Measurements from ENCODE around the gene RELL2.
A peak's percentile ranks its signal among the peaks of the same experiment; 100 is the strongest.
"Not testable (repeated sequence)": the region's sequence is repeated elsewhere in the genome, so short reads cannot be mapped to it uniquely, and the experiment has no call there.

RELL2 gene, protein sequence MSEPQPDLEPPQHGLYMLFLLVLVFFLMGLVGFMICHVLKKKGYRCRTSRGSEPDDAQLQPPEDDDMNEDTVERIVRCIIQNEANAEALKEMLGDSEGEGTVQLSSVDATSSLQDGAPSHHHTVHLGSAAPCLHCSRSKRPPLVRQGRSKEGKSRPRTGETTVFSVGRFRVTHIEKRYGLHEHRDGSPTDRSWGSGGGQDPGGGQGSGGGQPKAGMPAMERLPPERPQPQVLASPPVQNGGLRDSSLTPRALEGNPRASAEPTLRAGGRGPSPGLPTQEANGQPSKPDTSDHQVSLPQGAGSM

DNA sequence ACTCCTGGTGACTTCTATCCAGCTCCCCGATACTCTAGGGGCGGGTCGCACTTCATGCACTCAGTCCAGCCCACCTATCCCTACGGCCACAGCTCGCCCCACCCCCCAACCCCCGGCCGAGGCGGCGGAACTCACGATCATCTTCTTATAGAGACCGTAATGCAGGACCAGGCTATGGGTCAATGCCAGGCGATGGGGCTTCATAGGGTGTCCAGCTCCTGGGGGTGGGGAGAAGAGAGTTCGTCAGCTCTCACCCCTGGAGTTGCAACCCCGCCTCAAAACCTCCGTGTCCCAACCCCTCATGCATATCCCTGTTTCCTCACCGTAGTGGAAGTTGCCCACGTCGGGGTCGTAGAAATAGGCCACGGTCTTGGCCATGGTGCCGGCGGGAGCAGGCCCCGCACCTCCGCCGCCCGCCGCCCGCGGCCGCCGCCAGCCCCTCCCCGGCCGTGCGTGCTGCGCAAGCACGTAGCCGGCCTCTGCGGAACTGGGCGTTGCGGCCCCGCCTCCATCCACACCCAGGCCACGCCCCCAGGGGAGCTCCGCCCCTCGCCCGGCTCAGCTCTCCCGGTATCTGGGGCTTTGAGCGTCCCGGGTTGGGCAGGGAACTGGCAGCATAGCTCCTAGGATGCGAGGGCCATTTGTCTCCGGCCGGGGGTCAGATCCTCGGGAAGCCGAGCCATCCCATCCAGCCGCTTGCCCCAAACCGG lies at the start of gene RELL2, which contains the start of gene HDAC3:
TSS of gene RELL2 (plus strand) at position 585 of the 710 bp plus-strand sequence. CDS start 1,229 bp downstream, outside the sequence.
TSS of gene HDAC3 (minus strand) at position 437 of the 710 bp plus-strand sequence. CDS start at position 378, 59 bp downstream.
- peak; percentile 95 for DNase-seq

DNA sequence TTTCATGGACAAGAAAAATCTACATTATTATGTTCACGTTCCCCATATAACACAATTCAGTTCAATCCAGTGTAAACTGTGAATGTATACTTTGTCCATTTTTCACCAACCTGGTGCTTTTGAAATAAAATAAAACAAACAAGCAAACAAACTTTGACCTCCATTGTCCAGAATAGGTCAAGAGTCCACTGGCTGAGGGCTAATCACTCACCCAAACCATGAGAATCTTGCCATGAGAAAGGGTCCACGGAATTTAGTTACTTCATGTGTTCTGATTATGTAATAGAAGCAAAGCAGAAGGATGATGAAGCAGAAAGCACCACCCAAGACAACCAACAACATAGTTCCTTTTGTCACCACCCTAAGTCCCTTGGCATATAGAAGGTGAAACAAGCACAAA lies 46.7 kb upstream of the RELL2 start:
- no peak for DNase-seq

DNA sequence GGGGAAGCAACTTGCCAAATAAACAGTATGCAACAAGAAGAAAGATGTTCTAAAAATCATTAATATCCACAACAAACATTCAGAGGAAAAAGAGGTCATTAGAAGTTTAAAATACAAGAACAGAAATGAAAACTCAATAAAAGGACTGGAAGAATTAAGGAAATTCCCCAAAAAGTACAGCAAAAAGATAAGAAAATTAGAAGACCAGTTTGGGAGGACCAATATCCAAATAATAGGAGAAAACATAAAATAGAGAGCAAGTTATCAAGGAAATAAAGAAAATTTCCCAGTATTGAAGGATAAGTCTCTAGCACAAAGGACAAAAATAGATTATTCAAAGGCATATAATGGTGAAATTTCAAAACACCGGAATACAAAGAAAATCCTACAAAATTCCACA lies 39.9 kb upstream of the RELL2 start:
- DNase-seq, result no peak

DNA sequence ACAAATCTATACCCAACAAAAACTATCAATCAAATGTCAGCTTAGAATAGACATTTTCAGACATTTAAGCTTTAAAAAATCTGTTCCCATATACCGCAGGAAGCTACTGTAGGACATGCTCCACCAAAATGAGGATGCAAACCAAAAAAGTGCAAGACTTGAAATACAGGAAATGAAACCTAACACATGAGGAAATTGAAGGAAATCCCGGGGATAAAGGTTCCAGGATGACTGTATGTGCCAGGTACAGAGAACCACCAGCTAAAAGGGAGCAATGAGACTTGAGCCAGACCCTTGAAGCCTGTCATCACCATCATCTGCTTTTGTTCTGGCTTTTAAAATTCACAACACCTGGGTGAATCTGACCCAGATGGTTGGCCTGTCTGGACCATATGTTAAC lies 39.4 kb upstream of the RELL2 start:
- no peak for DNase-seq

DNA sequence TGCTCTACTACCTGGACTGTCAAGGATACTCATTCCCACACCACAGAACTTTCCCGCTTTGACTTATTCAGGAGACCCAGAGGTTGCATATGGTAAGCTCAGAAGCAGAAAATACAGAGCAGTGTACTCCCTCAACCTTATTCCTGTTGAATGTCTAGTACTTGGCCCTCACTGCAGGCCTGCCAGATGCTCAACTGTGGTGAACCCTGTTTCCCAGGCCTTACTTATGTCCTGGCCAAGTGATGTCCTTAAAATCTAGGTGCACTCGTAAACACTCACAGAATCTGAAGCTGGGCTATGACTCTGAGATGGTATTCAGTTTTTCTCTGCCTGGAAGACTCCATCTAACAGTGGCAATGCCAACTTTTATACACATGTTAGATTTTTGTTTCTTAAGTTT lies 39.0 kb upstream of the RELL2 start:
- DNase-seq, result no peak

DNA sequence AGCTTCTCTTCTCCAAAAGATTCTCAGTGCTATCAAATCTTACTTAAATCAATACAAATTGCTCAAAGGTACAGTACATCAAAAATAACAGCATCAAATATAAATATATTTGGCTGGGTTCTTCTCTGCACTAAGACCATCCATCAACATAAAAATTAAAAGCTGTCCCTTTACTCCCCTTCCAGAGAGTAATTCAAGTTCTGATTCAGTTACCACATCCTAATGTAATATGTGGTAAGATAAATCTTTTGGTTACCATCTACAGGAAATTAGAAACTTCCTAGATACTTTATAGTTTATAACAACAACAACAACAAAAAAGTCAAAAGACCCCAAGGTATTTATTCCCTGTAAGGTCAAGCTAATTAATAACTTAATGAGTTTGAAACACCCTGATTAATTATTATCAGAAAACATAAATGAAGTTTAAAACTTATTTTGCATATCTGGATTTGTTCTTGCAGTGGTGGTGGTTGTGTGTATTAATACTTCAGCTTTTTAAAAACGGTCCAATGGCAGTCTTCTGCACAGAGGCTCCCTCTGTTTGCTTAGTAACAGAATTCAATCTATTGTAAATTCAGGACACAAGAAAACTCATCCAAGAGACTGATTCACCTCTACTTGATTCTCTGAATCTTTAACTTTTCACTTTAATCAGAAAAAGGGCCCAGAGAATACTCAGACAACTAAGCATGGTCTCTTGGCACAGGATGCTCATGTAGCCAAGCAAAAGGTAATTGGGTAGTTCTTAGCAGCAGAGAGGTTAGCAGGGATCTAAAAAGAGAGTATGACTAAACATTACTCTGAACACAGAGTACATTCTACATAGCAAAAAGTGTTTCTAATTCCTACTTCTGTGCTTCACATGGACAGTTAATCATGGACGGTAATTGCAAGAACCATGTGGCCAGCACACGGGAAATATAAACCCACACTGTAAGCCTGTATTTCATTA lies 38.1 kb upstream of the RELL2 start:
- no peak for DNase-seq

DNA sequence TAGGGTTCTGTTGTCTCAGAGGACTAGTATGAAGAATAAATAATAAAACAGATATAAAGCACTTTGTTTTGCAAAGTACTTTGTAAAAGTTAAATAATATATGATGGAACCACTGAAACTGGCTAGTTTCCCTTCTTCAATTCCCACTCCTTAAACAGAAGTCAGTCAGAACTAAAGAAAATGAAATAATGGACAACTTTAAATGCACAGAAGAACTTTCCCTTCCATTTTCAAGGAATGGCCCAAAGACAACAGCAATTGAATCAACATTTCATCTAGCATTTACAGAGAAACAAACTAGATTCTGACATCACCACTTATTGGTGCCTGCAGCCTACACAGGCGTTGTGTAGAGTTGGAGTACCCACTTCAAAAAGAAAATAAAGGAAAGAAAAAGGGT lies 34.2 kb upstream of the RELL2 start:
- no peak for DNase-seq

DNA sequence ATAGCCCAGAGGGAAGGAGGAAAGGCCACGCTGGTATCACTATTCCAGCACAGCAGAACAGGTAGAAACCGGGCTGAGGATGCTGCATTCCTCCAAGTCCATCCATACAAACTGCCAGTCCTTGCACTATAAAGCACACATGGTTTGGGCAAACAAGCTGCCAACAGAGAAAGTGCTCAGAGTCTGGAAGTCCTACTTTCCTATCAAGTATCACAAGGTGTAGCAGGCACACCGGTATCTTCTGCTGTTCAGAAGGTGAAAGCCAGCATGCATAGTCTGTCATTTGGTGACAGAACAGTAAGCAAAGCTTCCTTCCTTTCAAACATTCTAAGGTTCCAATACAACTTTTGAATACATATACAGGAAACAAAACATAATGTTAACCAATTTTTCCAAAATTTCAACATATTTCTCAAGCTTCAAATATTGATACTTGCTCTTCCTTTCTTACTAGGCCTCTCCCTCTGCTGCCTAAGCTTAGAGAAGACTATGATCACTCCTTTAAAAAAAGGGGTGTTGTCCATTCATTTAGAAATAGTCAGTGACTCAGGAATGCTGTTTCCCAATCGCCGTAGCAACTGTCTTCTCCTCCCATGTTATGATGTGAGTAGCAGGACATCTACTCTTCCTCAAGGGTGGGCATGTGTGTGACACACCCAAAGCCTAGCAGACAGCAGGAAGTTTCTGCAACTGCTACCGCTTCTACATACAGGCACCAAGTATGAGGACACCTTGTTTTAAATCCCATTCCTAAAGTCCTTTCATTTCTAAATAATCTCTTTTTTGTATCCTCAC lies 32.7 kb upstream of the RELL2 start:
- DNase-seq, result no peak

DNA sequence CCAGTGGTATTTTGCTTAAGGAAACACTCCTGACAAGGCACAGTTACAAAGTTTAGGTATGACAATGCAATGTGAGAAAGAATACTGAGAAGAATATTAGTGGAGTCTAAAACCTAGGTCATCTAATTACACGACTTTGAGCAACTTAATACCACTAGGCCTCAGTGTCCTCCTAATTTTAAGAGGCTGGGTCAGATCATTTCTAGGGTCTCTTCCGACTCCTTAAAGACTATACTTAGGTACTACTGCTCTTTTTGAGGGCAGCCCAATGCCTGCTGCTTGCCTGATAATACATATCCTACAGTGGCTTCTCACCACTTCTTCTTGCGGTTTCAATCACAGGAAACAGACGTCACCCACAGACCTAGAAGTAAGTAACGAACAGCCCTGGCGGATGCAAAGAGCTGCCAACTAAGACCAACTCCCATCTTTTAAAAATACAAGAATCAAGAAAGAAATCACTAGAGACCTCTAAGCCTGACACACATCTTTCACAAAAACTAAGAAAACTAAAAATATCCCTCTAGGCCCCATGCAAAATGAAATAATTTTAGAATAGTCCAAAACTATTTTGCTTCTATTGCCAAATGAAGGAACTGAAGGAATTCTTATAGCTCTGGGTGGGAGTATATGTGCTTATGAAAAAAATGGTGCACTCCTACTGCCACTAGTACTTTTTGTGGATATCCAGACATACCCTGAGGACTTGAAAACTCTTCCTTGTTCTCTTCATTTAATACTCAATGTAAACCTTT lies 31.1 kb upstream of the RELL2 start:
- DNase-seq, result peak; percentile 43 to 61

DNA sequence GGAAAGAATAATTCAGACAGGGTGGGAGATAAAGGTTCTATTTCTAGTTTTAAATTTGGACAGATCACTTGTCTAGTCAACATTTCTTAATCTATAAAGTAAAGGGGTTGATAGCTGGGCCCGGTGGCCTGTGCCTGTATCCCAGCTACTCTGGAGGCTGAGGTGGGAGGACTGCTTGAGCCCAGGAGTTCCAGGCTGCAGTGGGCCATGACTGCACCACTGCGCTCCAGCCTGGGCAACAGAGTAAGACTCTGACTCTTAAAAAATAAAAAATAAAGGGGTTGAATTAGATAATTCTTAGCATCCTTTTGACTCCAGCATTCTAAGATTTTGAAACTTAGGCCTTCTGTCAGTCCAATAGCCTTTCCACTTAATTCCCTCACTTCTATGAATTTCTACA lies 28.8 kb upstream of the RELL2 start:
- DNase-seq, result no peak

DNA sequence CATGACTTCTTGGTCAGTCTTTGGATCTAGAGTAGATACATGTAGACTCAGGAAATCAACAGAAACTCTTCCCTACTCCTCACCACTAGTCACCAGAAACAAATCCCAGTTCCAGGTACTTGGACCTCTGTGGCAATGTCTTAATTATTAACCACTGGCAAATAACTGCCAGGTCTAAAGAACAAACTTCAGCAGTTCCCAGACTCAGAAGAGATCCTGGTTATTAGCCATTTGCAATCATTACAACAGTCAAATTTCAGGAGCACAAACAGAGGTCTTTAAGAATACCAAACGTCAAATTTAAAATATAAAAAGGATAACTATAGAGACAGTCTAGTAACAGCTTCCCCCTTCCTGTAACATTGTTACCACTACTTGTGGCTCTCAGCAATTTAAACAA lies 28.2 kb upstream of the RELL2 start:
- no peak for DNase-seq

DNA sequence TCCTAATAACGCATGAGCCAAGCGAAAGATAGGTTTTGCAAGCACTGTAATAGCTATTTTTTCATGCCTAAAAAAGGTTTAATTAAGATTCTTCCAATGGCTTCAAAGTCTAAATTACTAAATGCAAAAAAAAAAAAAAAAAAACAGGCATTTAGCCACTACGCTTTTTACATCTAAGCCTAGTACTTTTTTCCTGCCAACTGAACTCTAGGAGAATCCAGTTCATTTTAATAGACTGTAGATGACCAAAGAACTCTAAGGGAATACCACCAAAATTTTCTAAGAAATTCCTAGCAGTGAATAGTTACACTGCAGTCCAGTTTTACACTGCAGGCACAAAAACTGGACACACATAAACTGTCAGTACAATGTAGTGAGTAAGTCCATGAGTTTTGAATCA lies 27.8 kb upstream of the RELL2 start:
- no peak for DNase-seq

DNA sequence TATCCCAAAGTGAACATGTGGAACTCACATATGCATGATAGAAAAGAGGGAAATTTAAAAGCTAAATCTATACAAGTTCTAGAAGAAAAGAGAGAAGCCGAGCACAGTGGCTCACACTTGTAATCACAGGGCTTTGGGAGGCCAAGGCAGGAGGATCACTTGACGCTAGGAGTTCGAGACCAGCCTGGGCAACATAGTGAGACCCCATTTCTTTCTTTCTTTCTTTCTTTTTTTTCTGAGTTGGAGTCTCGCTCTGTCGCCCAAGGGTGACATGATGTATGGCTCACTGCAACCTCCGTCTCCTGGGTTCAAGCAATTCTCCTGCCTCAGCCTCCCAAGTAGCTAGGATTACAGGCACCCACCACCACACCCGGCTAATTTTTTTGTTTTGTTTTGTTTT lies 26.9 kb upstream of the RELL2 start:
- DNase-seq, result not testable (repeated sequence)

DNA sequence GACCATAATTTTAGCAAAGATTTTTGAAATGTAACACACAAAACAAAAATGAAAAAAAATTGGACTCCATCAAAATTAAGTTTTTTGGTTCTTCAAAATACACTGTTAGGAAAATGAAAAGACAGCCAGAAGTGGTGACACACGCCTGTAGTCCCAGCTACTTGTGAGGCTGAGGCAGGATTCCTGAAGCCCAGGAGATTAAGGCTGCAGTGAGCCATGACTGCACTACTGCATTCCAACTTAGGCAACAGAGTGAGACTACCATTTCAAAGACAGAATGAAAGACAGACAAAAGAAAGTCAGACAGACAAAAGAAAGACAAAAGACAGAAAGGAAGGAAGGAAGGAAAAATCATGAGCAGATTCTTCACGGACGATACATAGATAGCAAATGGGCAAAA lies 25.5 kb upstream of the RELL2 start:
- no peak for DNase-seq

DNA sequence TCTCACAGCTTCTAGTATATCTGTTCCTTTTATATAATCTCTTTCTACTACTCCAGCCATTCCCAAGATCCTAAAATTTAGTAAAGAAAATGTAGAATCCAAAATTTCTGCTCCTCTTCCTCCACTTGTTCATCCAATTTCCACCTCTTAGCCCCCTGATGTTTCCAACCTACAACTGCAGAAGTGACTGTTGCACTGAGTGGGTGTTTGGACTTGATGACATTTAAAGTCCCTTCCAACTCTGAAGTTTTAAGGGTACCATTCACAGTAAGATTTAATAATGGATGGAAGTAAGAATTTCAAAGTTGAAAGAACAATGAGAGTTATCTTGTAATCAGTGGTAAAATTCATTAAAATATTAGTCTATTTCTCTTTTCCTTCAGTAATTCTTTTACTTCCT lies 23.5 kb upstream of the RELL2 start:
- DNase-seq, result no peak

DNA sequence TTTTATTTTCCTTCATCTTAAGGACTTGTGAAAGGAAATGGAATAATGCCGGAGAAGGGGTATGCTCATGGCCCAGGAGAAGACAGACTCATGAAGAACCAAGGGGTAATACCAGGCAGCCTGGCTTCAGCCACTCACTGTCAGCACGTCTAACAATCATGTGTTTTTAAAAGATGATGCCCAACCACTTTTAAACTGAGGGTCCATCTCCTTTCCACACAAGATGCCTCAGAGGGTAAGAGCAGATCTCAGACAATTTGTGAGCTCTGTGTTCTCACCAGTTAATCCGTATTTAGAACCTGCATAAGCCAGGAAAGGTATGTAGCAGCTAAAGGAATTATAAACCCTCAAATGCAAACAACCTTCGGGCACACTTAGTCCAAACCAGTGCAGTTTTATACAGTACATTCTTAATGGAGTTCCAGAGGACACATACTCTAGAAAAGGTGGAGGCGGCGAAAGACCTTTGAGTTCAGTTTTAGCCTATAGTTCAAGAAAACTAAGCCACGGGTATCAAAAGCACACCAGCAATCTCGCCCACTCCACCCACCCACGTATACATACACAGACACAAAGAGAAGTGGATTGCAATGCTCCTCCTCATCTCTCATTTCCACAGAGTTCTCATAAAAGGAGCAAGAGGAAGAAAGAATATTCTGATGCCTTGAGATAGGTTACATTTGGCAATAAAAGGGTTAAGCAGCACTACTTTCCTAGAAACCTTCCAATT lies 20.6 kb upstream of the RELL2 start:
- DNase-seq, result no peak

DNA sequence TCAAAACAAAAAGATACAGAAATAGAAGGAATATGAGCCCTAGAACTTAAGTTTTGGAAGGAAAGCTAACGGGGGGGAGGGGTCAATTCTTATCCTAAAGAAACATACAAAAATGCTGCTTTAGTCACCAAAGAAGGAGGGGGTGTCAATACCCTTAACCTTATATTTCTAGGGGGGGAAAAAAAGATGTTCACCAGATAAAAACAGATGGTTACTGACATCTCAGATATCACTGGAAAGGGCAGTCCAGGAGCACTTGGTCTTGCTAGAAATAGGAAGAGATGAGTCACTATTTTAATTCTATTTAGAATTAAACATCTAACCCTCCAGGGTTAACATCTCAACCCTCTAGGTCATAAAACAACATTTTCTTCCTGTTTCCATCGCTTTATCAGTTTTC lies 19.7 kb upstream of the RELL2 start:
- no peak for DNase-seq

DNA sequence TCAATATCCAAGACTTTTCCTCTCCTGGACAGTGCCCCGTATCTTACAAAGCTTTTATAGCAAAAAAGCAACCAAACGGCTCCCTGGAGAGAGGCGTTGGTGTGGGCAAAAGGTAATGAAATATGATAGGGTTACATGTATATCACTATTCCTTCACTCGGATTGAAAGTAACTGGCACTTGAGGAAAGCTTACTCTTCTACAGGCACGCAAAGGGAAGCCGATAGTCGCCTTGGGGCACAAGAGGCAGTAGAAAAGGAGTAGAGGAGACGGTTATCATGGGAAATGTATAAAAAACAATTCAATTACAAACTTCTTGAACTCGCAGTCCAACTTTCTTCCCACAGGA lies 19.1 kb upstream of the RELL2 start:
- DNase-seq, result no peak

DNA sequence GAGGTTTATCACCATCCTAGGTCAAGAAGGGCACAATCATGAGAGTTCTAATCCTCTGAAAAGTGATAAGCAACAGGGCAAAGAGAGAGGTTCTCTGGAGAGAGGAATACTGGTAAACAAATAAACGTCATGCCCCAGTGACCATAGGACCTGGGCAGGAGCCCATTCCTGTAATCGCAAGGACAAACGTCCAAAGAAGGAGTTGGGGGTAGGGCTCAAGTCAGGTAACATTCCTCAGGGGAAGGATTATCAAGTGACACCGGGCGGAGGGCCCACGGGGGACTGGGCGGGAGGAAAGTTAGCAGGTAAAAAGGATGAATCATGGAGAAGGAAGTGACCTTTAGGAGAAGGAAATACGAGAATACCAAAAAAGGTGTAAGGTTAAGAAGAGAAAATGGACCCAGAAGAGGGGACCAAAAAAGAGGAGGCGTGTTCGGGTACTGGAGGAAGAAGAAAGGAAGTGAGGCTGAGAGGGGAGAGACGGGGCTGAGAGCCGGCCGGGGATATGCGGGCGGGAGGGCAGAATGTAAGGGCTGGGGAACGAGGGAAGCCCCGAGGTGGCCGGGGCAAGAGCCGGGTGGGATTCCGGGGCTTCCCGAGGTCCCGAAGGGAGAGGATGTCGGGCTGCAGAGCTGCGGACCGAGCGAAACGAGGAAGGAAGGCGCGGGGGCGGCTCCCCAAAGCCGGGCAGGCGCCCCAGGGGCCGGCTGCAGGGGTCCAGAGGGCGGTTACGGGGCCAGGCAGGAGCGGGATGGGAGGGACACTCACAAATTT lies 18.6 kb upstream of the RELL2 start:
- DNase-seq, result peak; percentile 73 to 80

All from activated CD4-positive, alpha-beta T cell treated with anti-CD3 and anti-CD28 coated beads, Interleukin-2, amount 50 U/mL, for 48 hours (primary cell).